ENCODE results near the gene MICAL2. TPM values are rescaled to one million over a fixed set of nuclear protein-coding genes. Genes with fewer than 3 reads are reported as not detected.

Gene MICAL2
- total and polyA plus RNA-seq, 10 of the 15 experiments (the other 5 are each of a cell fraction or from before 2014, with no cell fraction given): 0.90 to 5.6 (median 2.4) TPM

- TF ChIP-seq LARP7 (IDR thresholded peaks at IDR 0.05) (no peak), SREBF1 (IDR thresholded peaks at IDR 0.05; ENCODE audit: low read length) (no peak), KAT2A (conservative IDR thresholded peaks at IDR 0.05; ENCODE audit: control insufficient read depth, low read depth, low read length) (no peak), RCOR1 (conservative IDR thresholded peaks at IDR 0.05; ENCODE audit: low read depth, low read length) (no peak), POLR2A (IDR thresholded peaks at IDR 0.05; ENCODE audit: low read depth, low read length) (no peak), CBFB (IDR thresholded peaks at IDR 0.05; ENCODE audit: low read depth) (no peak), NFIC (IDR thresholded peaks at IDR 0.05; ENCODE audit: low read depth, low read length) (no peak), SUPT20H (IDR thresholded peaks at IDR 0.05; ENCODE audit: borderline replicate concordance, control insufficient read depth, low read depth, low read length) (no peak)
Measured at GRCh38 chr11:12101318-12101717, 9.1 kb upstream of the MICAL2 start (continued).

- no peaks in the 10 kb centered on the region for H3K36me3 ChIP-seq (ENCODE audit: control insufficient read depth in 2 of 2, insufficient read depth in 2 of 2, low read length in 1 of 2)
- BruUV-seq (replicated peaks): no TSS peak
- DNase-seq (ENCODE audit: low read depth, low spot score) (no peak), FAIRE-seq (no peak), ATAC-seq (no peak)
- no peak overlapping the region for H3K4me2 ChIP-seq (ENCODE audit: control insufficient read depth, insufficient read depth)
- no peak overlapping the region for H3K4me3 ChIP-seq
- no peak overlapping the region for H3K27ac ChIP-seq (ENCODE audit: control insufficient read depth, insufficient read depth)
- ChIA-PET SMC1A (ENCODE audit: uncharacterized antibody, unreplicated experiment) (no interaction called here), CTCF (interaction anchor here (0.6 kb wide), 1 partner anchor 576 kb away, joined by 4 read pairs; no protein-coding TSS in a partner anchor), POLR2A (no interaction called here), RAD21 (ENCODE audit: unreplicated experiment) (no interaction called here)
- TF ChIP-seq EZH2 (IDR thresholded peaks at IDR 0.05; ENCODE audit: borderline replicate concordance, control insufficient read depth, low read depth, low read length): no peak
- TF ChIP-seq STAT3 (IDR thresholded peaks at IDR 0.05; ENCODE audit: low read depth, low read length): no peak
- no peak for TF ChIP-seq RCOR1 (conservative IDR thresholded peaks at IDR 0.05; ENCODE audit: low read depth, low read length)
- no peak for TF ChIP-seq NFIC (IDR thresholded peaks at IDR 0.05; ENCODE audit: low read depth, low read length)
- TF ChIP-seq SUPT20H (IDR thresholded peaks at IDR 0.05; ENCODE audit: borderline replicate concordance, control insufficient read depth, low read depth, low read length): no peak
- no peak for TF ChIP-seq SMARCA5 (IDR thresholded peaks at IDR 0.05)
- TF ChIP-seq FOXM1 (IDR thresholded peaks at IDR 0.05; ENCODE audit: low read depth, low read length): no peak
- in situ Hi-C loops (cut with MboI) (no loop called here), intact Hi-C loops (cut with micrococcal nuclease; ENCODE audit: unreplicated experiment) (no loop called here)
- no peaks in the 10 kb centered on the region for H3K4me1 ChIP-seq (ENCODE audit: control insufficient read depth, insufficient read depth, low read length)
- H3K9ac ChIP-seq (ENCODE audit: control insufficient read depth, insufficient read depth, low read length): no peak overlapping the region
- no peaks in the 10 kb centered on the region for H4K20me1 ChIP-seq (ENCODE audit: control insufficient read depth, insufficient read depth)
- no peaks in the 10 kb centered on the region for H3K9me3 ChIP-seq (replicated peaks; ENCODE audit: control insufficient read depth, insufficient read depth, low read length)
- 25% methylated on average over 5 of the region's 5 CpGs for WGBS (ENCODE audit: insufficient coverage, insufficient replicate concordance, low lambda C conversion rate, missing lambda C conversion rate)
- H2AFZ ChIP-seq (ENCODE audit: control insufficient read depth, low read depth, low read length): no peak overlapping the region
- peaks cover 2 to 3% of the 10 kb centered on the region in 2 experiments; a peak in 2 of 4 replicates for H3K27me3 ChIP-seq (replicated peaks in 1 of 2; ENCODE audit: control insufficient read depth in 2 of 2, insufficient read depth in 2 of 2, low read length in 1 of 2)
- no peaks in the 10 kb centered on the region for H3K79me2 ChIP-seq (ENCODE audit: control insufficient read depth, insufficient read depth, low read length)
Measured at GRCh38 chr11:12102588-12103410, 7.6 kb upstream of the MICAL2 start.
